Skeletal muscle satellite cell (primary cell): ENCODE results near the gene RUFY3. TPM values are rescaled to one million over a fixed set of nuclear protein-coding genes. Genes with fewer than 3 reads are reported as not detected.

Experiments used
- H3K27me3 ChIP-seq: 2 replicates; pipeline ENCODE4 v1.7.0; 2013; ENCODE audit warnings: low read length; ENCODE audit not compliant: control insufficient read depth, insufficient read depth
- H3K36me3 ChIP-seq: 2 replicates; pipeline ENCODE4 v1.7.0; 2013; ENCODE audit warnings: mild to moderate bottlenecking, control low read depth, low read length; ENCODE audit not compliant: insufficient read depth
- H3K4me1 ChIP-seq: 2 replicates; pipeline ENCODE4 v1.7.0; 2013; ENCODE audit warnings: low read length; ENCODE audit not compliant: control insufficient read depth, insufficient read depth
- H3K4me2 ChIP-seq: 2 replicates; pipeline ENCODE4 v1.7.0; 2013; ENCODE audit warnings: mild to moderate bottlenecking, low read length
- H3K4me3 ChIP-seq: 2 replicates; pipeline ENCODE4 v1.7.0; 2013; ENCODE audit warnings: low read length
- H3K9ac ChIP-seq: 2 replicates; pipeline ENCODE4 v1.7.0; 2013; ENCODE audit warnings: mild to moderate bottlenecking, low read depth, low read length, moderate library complexity
- H3K9me3 ChIP-seq: replicated peaks from 2 replicates; pipeline ENCODE4 v1.7.0; 2013; ENCODE audit warnings: mild to moderate bottlenecking, control low read depth, low read length
- small RNA-seq: library from RNA; depleted of rRNA; stranded (forward); fragments of <200 nt; gene quantifications from one replicate; pipeline ENCODE3, GENCODE V24; 2012

The RUFY3 gene

DNA sequence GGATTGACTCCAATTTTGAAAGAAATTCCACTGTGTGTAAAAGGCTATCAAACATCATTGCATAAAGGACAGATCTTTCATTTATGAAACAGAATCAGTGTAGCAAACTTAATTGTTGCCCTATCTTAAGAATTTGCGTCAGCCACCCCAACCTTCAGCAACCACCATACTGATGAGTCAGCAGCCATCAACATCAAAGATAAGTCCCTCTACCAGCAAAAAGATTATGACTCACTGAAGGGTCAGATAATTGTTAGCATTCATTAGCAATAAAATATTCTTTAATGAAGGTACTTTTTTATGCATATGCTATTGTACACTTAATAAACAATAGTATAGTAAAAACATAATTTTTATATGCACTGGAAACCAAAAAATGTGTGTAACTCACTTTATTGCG lies 133.7 kb downstream of the RUFY3 start:
- H3K4me1 ChIP-seq: no peaks in the 10 kb centered on the region
- H3K27me3 ChIP-seq: no peaks in the 10 kb centered on the region
- H3K9me3 ChIP-seq: no peaks in the 10 kb centered on the region
- H3K9ac ChIP-seq: no peak overlapping the region
- no peaks in the 10 kb centered on the region for H3K36me3 ChIP-seq
- no peak overlapping the region for H3K4me3 ChIP-seq
- H3K4me2 ChIP-seq: no peak overlapping the region

Small RNA genes within 50 kb of the gene (small RNA-seq; reads per million reads assigned to genes)
- gene RF00026 (not detected), gene RNU6-520P (not detected), gene RNU6-784P (5.4 reads per million, percentile 86 among the genes with 10 or more reads in this experiment), gene RNU6-891P (not detected)
